ENCODE results near the gene THEMIS.
"Not testable (repeated sequence)": the region's sequence is repeated elsewhere in the genome, so short reads cannot be mapped to it uniquely, and the experiment has no call there.

The THEMIS gene, protein sequence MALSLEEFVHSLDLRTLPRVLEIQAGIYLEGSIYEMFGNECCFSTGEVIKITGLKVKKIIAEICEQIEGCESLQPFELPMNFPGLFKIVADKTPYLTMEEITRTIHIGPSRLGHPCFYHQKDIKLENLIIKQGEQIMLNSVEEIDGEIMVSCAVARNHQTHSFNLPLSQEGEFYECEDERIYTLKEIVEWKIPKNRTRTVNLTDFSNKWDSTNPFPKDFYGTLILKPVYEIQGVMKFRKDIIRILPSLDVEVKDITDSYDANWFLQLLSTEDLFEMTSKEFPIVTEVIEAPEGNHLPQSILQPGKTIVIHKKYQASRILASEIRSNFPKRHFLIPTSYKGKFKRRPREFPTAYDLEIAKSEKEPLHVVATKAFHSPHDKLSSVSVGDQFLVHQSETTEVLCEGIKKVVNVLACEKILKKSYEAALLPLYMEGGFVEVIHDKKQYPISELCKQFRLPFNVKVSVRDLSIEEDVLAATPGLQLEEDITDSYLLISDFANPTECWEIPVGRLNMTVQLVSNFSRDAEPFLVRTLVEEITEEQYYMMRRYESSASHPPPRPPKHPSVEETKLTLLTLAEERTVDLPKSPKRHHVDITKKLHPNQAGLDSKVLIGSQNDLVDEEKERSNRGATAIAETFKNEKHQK

DNA sequence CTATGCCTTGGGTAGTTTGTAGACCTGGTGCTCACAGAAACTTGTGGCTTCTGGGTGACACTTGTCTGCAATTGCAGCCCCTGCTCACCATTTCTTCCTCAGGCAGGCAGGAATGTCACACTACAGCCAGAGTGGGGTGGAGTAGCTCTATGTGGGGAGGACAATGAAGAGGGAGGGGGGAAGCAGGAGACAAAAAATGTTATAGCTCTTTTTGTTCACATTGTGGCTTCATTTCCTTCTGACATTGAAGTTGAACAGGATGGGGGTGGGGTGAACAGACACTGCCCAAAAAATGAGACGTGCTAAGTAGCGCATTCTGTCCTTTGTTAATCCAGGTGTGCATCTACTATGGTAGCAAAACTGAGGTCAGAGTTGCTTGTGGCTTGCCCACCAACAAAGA lies at the start of gene THEMIS:
TSS of gene THEMIS (minus strand) at position 124 of the 400 bp plus-strand sequence. CDS start 126 bp downstream, outside the sequence.
- DNase-seq = no peak

DNA sequence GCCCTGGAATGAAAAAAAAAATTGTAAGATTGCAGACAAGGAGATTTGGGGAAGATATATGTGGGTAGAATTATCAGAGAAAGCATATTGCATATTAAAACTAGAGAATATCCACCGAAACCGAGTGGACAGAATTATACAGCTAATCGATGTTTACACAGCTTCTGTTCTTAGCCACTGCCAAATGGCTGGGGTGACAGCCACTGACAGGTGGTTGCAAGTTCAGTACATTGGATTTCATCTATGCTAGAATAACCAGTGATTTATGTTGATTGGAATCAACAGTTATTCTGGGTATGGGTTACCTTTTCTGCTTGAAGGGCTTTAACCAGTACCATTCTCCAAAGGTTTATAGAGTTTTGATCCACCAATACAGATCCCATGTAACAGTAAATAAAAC lies 48.4 kb upstream of the THEMIS start:
- no peak for DNase-seq

DNA sequence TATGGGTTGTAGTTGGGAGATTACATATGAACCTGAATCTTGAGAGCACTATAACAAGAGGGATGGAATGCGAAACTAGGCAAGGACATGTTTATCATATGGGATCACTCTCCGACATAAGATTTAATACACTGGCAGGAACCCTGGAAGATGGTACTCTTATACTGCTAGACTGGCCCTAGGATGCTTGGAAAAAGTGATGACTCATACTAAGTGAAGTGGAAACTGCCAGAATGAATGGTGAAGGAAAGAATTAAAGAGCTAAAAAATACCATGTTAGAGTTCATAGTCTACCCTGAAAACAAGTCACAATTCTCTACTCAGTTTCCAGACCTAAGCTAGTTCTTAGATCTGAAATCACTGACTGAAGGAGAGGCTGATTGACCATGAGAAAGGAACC lies 45.5 kb upstream of the THEMIS start:
- DNase-seq = no peak

DNA sequence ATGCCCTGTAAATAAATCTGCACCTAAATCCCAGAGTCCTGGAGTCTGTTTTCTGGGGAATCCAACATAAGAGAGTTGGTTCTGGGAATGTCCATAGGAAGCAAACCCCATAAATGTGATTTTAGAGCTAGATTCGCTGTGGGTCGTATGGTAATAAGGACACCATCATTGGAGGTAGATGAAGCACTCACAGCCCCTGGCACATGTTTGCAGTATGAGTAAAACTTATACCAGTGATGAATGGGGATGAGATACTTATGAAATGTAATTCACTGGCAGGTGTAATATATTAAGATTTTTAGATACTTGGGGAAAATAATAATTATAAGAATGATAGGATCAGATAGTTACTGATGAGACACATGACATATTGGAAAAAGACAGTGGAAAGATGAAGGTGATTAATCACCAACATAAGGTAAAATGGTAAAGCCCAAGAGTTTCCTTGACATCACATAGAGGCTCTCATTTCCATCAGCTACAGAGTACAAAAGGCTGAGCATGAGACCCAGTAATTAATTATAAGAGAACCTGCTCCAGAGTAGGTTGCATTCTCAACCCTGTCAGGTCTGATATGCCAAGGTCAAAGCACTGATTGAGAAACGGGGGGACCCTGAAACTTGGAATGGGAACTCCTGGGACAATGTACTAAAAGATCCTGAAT lies 44.7 kb upstream of the THEMIS start:
- no peak for DNase-seq

DNA sequence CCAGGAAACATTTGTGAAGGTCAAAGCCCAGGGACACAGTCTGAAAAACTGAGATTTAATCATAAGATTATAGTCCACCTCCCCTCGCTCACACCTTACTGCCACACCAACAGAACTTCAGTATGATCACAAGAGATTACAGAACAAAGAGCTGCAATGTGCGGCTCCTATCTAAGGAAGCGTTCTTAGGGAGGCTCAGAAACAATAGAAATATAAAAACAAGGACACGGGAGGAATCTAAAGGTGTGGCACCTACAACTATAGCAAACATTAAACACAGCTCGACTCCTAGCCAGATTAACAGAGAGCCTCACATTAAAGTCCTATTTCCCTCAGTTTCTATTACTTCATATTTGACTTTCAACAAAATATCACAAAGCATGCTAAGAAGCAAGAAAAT lies 40.4 kb upstream of the THEMIS start:
- no peak for DNase-seq

DNA sequence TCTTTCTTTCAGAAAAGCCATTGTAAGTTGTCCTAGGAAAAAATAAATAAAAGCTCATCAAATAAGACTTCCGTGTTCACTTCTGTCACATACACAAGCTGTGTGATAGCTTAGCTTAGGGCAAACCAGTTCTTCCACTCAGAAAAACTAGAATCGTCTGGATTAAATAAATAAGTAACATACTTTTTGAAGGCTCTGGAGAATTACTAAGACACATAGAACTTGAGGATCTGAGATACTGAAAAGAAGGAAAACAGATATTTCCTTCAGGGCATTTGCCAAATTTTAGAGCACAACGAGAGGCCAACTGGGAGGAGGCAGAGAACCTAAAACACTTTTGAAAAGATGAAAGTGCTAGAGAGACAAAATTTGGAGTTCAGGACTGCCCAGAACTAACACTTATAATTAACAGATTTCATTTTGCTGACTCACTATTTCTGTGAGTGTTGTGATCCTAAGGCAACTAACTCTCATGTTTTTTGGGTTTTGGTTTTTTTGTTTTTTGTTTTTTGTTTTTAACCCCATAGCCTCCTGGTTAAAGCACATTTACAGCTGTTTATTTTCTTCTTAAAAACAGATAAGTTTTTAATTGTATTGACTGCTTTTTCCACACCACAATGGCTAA lies 38.7 kb upstream of the THEMIS start:
- DNase-seq = no peak

DNA sequence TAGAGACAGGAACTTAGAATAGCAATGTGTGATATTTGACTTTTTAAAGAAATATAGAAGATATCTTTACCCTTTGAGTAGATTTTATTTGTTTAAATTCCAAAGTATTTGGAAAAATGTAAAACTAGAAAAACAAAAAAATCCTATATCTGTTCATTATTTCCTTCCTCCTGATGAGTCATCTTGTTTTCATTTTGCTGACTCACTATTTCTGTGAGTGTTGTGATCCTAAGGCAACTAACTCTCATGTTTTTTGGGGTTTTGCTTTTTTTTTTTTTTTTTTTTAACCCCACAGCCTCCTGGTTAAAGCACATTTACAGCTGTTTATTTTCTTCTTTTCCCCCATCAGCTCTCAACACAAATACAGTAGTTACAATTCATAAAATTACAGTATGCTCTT lies 37.8 kb upstream of the THEMIS start:
- DNase-seq = no peak

DNA sequence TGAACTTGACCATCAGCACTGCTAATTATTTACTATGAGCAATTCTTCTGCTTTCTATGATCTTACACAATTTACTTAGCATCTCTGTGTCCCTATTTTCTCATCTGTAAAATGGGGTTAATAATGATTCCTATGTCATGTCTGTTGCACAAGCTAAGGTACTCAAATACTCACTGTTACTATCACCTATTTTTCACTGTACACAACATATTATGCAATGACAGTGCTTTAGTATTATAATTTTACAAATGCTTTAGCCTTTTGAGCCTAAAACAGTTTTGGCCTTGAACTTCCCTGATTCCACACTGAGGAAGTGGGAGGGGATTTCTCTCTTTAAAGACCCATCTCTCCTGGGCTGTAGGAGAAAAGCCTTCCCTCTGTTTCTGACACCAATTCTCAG lies 36.9 kb upstream of the THEMIS start:
- no peak for DNase-seq

DNA sequence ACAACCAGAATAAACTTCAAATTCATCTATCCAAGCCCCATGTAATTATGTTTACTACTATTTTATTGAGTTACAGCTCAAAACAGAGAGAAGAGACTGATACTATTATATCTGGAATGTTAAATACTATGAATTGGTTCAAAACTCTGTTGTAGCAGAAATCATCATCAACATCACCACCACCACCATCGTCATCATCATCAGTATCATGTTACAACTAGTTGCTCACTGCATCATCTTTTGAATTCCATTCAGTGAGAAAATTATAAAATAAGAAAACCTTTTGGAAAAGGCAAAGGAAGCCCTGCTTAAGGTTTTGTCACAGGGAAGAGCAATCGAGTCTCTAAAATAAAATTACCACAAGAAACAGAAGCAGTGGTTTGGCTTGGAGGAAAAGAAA lies 36.2 kb upstream of the THEMIS start:
- no peak for DNase-seq

DNA sequence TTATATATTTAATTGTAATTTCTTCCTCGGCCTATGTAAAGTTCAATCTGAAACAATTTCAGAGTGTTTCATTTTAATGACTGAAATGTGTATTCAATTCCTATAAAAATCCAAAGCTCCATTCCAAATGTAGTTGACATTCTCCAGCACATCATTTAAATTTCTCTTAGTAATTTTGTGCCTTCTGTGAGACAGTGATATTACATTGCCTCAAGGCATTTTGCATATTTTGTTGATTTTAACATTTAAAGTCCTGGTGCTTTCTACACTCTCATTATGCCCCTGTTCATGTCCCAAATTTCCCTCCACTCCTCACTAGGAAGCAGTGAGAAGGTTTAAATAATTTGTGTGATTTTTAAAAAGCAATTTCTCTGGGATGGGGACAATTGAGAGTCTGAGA lies 34.1 kb upstream of the THEMIS start:
- DNase-seq = no peak

DNA sequence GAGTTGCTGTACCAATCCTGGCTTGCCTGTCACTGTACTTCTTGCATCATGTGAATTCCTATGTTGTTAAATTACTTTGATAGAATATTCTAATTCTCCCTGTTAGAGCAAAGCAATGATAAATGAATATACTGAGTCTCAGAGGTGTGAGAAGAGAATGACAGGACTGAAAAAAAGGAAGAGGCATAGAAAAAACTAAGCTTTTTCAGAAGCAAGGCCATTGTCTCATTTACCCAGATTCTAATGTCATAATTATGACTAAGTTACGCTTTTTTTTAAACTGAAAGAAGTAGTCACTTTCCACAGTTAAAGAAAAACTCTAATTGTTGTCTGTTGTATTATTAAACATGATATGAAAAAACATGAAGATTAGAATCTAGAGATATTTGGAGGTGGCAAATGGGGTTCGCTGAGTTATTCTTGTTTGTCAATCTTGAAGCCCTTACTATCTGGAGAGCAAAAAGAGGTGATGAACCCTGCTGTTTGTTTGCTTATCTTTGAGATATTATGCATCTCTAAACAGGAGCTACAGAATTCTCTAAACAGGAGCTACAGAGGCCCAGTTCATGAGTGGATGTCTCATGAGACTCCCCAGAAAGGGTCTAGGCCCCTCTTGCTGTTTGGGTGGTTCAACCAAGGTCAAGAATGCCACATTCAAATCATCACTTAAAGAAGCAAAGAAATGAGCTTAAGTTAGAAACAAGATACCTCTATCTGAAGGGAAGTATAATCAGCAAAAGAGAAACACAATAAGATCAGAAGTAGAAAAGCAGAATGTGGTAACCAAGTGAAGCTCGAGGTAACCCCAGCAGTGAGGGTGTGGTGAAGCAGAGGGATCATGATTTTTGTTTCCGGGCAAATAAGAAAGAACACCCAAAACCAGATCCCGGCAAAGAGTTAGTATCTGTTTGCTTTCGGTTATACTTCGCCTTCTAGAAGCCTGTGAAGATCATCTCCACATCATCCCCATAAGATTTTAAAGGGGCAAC lies 33.3 kb upstream of the THEMIS start:
- no peak for DNase-seq

DNA sequence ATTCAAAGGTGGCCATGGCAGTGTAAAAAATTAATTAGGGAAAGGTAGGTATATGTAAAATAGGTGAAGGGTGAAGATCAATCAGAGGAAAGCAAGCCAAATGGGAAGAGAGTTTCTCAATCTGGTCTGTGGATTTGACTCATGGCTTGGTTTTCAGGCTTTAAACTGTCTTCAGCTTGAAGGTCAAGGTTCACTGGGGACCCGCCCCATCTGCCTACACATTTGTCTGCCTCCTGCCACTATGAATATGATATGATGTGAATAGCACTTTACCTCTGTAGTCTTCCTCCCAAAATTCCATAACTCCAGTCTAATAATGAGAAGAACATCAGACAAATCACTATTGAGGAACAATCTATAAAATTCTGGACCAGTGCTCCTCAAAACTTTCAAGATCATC lies 32.3 kb upstream of the THEMIS start:
- DNase-seq = no peak

DNA sequence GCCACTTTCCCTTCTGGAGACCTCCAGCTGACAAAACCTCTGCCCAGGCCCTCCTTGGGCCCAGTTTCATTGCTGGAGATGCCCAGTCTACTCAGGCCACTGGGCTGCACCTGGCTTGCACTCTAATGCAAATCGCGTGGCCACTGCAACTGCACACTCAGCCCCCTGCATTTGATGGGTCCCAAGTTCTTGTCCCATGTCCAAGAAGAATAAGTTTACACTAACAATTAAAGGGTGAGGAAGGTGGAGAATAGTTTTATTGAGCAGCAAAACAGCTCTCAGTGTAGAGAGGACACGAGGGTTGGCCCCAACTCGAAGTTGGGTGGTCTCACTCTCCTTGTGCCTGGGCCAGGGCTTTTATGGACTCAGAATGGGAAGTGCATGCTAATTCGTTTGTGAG lies 31.9 kb upstream of the THEMIS start:
- DNase-seq = no peak

DNA sequence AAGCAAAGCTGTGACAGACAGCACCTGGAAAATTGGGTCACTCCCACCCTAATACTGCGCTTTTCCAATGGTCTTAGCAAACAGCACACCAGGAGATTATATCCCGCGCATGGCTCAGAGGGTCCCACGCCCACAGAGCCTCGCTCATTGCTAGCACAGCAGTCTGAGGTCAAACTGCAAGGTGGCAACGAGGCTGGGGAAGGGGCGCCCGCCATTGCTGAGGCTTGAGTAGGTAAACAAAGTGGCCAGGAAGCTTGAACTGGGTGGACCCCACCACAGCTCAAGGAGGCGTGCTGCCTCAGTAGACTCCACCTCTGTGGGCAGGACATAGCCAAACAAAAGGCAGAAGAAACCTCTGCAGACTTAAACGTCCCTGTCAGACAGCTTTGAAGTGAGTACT lies 25.6 kb upstream of the THEMIS start:
- DNase-seq = not testable (repeated sequence)

DNA sequence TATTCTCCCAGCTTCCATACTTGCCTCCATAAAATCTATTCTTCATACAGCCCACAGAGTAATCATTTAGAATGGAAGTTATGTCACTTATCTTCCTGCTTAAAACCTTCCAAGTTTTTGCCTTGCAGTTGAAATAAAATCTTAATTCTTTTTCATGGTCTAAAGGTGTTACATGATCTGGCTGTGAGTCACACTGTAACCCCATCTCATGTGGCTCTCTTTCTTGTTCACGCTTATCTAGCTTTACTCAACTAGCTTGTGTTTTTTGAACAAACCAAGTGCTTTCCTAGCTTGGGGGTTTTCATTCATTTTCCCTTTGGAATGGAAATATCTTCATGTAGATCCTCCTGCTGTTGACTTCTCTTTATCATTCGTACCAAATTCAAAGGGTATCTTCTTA lies 23.6 kb upstream of the THEMIS start:
- no peak for DNase-seq

DNA sequence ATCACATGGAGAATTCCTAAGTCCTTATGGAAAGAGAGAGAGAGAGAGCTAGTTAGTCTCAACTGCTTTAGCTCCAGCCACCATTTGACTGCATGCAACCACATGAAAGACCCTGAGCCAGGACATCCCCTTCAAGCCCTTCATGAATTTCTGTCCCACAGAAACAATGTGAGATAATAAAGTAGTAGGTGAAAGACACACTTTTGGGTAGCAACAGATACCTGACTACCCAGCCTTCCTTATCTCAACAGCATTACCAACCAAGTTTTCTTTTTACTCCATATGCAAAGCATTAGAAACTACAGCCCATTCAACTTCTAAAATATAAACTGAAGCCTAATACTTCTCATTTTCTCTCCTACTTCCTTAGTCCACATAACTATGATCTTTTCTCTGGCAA lies 23.2 kb upstream of the THEMIS start:
- no peak for DNase-seq

DNA sequence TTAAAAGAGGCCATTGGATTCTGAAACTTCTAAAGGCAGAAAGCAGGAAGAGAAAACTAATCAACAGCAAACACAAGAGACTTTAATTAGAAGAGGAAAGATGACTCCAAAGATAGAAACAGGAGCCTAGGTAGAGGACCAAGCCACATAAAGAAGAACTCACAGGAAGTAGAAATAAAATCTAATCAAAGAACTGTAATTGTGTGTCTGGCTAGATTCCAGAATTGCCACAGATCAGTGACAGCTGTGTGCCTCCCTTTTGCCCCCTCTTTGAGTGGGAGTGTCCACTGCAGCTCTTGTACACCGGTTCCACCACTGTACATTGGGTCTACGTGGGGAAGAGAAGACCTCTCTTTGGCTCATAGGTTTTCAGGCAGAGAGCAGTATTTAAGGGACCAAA lies 22.3 kb upstream of the THEMIS start:
- DNase-seq = no peak

DNA sequence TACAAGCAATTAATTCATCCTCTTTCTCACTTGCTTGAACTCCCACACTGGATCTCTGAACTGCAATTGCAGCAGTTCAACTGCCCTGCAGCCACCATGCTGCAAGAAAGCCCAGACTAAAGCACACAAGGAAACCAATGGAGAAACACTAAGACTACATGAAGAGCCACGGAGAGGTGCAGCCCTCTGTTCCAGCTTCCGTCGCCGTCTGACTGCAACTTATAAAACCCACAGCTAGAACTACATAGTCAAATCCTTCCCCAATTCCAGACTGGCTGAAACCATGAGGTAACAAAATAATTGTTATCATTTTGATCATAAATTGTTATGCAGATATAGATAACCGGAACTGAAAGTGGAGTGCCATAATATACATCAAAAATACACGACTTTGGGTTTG lies 21.1 kb upstream of the THEMIS start:
- DNase-seq = no peak

DNA sequence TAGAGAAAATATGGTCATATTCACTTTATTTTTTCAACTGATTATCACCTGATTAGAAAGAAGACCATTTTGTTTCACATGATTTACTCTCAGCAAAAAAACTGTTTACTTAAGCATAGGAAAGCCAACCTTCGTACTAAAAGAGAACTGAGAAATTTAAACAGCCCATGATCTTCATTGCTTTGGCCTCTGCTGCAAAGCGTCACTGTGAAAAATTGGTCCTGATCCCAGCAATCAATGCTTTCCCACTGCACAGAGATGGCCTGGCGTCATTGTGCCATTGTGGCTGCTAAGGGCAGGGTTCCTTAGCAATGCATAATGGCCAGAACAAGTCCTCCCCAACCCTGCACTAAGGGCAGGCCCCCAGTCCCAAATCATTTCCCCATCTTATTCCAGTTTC lies 19.9 kb upstream of the THEMIS start:
- DNase-seq = no peak

DNA sequence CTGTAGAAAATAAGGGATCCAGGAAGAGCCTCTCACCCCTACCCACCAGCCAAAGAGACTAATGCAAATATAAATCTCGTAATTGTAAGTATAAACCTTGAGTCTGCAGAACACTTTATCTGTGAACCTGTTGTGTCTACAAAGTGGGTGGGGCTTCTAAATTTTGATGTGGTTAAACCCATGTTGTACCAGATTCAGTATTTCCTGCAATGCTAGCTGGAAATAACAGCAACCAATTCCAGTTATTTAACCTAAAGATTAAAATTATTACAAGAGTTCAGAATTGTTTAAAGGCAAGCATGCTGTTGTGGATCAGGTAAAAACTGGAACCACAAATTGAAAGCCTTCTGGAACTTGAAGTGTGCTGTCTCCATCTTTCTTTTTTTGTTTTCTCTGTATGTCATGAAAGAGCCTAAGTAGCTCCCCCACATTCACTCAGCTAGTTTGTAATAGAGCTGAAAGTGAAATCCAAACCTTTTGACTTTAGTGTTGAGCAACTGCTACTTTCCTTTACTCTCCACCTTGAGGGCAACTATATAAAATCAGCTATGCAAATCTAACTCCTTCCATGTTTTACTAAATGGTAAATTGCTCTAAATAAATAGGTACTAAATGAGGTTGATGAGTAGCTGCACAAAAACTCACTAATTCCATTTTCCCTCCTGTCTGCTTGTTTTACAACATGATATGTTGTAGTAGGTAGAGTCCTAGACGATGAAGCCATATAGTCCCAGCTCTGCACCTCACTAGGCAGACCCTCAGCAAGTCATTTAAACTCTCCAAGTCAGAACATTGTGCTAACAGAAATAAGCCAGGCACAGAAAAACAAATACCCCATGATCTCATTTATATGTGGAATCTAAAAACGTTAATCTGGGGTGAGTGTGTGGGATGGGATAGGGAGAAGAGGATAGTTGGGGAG lies 17.9 kb upstream of the THEMIS start:
- no peak for DNase-seq

DNA sequence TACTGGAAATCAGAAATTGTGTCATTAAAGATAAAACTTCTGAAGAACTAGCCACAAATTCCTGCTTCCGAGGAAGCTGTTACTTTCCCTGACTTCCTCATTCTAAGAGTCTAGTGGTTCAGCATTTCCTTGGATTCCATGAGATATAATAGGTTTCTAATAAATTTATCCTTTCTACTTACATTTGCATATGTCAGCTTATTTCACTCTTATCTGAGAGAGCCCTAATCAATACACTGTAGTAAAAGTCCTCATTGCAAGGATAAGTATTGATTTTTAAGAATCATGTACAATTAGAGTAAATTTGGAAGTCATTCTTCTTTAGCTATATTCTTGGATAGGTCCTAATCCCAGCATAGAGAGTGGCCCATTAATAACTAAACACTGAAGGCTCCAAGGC lies 16.9 kb upstream of the THEMIS start:
- no peak for DNase-seq

Measured in NCI-H187 (cell line).